Measurements from ENCODE around the gene GPR17. TPM values are rescaled to one million over a fixed set of nuclear protein-coding genes. Genes with fewer than 3 reads are reported as not detected.

GPR17 gene
- total RNA-seq, 2 donors from 2014 or later: 0.16 to 0.20 TPM

DNA sequence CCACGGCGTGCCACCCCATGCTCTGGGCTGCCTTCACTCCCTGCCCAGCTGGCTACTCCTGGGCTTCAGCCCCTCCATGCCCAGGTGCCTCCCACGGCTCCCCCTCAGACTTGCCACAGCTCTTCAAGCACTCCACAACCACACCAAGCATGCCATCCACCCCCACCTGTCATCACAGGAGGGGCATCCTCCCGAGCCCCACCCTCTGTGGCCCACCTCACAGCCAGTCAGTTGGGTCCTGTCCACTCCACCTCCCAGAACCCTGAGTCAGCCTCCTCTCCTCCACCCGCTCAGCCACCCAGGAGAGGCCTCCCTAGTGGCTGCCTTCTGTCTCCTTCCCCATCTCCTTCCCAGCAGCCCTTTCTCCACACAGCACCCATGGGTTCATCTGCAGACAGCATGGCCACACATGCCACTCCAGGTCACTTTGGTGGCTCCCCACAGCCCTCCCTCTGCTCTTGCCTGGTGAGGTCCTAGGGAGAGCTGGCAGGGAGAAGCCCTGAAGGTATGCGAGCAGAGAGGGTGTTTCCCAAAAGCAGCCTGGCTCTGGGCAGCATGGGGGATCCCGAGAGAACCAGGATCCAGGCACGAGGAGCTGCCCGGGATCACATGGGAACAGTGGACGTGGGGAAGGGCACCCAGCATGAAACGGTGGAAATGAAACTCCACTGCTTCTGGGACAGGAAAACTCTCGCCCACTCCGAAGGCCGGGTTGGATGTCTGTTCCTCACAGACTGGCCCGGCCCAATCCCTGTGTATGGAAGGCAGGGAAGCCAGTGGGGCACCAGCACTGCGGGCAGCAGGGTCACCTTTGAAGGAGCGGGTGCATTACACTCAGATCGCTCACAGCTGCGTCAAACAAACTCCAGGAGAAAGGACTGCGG is 26.6 kb downstream of the GPR17 start:
- DNase-seq: no peak
- TF ChIP-seq, protein P1, sequence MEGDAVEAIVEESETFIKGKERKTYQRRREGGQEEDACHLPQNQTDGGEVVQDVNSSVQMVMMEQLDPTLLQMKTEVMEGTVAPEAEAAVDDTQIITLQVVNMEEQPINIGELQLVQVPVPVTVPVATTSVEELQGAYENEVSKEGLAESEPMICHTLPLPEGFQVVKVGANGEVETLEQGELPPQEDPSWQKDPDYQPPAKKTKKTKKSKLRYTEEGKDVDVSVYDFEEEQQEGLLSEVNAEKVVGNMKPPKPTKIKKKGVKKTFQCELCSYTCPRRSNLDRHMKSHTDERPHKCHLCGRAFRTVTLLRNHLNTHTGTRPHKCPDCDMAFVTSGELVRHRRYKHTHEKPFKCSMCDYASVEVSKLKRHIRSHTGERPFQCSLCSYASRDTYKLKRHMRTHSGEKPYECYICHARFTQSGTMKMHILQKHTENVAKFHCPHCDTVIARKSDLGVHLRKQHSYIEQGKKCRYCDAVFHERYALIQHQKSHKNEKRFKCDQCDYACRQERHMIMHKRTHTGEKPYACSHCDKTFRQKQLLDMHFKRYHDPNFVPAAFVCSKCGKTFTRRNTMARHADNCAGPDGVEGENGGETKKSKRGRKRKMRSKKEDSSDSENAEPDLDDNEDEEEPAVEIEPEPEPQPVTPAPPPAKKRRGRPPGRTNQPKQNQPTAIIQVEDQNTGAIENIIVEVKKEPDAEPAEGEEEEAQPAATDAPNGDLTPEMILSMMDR (IDR thresholded peaks at IDR 0.05): no peak
- intact Hi-C loops (cut with DNase I): no loop called here
- Histone ChIP-seq H3K9ac (ENCODE audit: low read depth in 2 of 2, low read length in 2 of 2) (peak overlapping the region; percentile 24 to 58), H3K27ac (no peak overlapping the region), H3K4me3 (peak overlapping the region; percentile 54), H3K27me3 (peaks cover 30% of the 10 kb centered on the region), H3K4me1 (no peaks in the 10 kb centered on the region), H3K36me3 (no peaks in the 10 kb centered on the region), H3K9me3 (no peaks in the 10 kb centered on the region)

DNA sequence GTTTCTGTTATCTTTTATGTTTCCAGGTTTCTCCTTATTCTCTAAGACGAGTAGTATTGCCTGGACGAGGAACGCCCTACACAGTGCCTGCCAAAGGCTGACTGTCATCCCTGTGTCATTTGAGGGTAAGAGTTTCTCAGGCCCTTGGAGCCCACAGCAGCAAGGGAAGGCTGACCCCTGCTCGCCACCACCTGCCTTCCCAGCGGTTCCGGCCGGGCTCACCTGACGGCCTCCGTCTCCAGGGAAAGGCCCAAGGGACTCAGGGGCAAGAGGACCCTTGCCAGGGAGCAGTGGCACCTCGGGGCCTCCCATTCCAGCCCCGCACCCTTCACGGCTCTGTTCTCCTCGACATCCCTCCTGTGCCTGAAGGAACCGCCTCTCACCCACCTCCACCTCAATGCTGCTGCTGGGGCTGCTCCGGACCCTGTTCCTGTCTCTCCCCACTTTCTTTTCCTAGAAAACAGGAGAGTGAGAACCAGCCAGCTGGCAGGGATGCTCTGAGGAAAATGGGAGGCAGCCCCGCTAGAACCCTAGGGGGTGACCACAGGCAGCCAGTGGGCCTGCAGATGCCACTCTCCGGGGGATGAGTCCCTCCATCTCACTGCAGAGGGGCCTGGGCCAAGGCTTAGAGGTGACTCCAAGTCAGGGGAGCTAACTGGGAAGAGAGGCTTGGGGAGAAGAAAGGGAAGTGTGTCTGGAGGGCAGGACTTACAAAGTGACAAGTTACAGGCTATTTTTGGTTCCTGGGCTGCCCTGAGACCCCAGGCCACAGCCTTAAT is 27.5 kb downstream of the GPR17 start:
- DNase-seq: no peak
- TF ChIP-seq, protein P1 (IDR thresholded peaks at IDR 0.05): no peak
- Histone ChIP-seq H3K27ac (peak overlapping the region; percentile 61), H3K4me1 (no peaks in the 10 kb centered on the region), H3K9ac (ENCODE audit: low read depth in 2 of 2, low read length in 2 of 2) (peak overlapping the region; percentile 58 to 73), H3K27me3 (peaks cover 30% of the 10 kb centered on the region), H3K4me3 (peak overlapping the region; percentile 54), H3K36me3 (no peaks in the 10 kb centered on the region), H3K9me3 (no peaks in the 10 kb centered on the region)
- intact Hi-C loops (cut with DNase I): no loop called here

DNA sequence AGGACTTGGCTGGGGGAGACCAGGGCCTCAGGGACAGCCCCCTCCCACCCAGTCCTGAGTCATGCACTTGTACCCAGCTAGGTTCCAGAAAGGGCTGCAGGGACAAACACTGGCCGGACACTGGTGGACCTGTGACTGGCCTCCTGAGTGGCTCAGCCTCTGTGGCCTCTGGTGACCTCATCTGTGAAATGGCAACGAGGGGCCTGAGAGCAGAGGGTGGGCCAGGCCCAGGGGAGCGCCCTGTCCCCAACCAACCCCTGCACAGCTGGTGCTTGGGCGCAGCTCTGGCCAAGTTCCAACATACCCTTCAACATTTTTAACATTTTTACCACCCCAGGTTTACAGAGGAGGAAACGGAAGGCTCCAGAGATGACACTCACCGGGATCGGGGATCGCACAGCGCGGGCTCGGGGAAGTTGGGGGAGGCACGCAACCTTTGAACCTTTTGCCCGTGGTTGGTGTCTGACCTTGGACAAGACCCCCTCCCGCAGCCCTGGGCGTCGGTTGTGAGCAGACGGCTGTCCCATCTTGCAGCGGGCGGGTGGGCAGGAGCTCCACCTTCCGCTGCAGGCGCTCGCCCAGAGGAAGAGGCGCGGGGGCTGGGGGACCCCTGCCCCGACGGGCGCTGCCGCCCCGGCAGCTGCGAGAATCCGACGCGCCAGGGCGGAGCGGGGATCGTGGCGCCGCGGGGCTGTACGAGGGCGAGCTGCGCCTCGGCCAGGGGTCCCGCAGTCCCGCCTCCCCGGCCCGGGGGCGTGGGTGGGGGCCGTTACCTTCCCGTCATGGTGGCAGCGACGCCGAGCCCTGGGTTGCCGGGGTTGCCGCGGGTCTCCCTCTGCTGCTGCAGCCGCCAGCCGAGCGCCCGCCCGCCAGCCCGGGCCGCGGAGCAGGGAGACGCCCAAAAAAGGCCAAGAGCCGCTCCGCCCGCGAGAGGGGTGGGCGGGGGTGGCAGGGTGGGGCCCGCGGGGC is 28.6 kb downstream of the GPR17 start:
- intact Hi-C loops (cut with DNase I): no loop called here
- peak overlapping the region; percentile 58 to 73 for H3K9ac ChIP-seq (ENCODE audit: low read depth in 2 of 2, low read length in 2 of 2)
- no peaks in the 10 kb centered on the region for H3K36me3 ChIP-seq
- H3K27me3 ChIP-seq: peaks cover 30% of the 10 kb centered on the region
- TF ChIP-seq, protein P1 (IDR thresholded peaks at IDR 0.05): no peak
- DNase-seq: no peak
- peak overlapping the region; percentile 54 for H3K4me3 ChIP-seq
- no peaks in the 10 kb centered on the region for H3K4me1 ChIP-seq
- H3K27ac ChIP-seq: peak overlapping the region; percentile 61
- no peaks in the 10 kb centered on the region for H3K9me3 ChIP-seq

DNA sequence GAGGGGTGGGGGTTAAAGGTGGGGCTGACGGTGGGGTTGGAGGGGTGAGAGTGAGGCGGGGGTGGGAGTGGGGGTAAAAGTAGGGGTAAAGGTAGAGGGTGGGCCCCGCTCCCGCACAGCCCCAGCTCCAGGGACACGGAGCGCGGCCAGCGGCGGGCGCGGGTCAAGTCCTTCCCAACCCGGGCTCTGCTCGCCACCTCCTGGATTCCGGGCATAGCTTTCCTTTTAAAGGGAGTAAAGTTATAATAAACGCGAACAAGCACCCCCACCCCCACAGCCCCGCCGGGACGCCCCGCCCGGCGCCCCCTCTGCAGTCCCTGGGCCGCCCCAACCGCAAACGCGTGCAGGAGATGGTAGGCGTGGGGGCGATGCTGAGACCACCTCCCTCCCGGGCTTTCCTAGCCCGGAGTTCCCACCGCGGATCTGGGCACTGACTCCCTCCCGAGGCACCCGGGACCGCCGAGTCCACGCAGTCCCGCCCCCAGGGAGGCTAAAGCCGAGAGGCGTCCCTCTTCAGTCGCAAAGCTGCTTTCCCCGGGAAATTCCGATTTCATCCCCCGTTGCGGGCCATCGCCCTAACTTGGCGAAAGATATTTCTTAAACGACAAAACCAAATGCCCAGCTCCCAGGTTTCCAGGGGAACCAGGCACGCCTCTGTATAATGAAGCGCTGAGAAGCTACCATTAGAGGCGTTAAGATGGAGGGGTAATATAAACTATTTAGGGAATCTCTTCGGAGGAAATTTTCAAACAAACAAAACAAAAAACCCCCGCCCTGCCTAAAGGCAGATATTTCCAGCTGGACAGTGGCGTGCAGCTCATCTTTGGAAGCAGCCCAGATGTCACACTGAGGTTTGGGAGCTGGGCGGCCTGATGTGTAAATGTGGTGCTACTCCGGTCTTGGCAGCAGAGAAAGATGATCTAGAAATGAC is 29.6 kb downstream of the GPR17 start, which contains the start of gene LIMS2:
TSS of gene LIMS2 (minus strand) at position 200 of the 931 bp plus-strand sequence. CDS start 506 bp downstream, outside the sequence.
- TF ChIP-seq, protein P1 (IDR thresholded peaks at IDR 0.05): no peak
- intact Hi-C loops (cut with DNase I): no loop called here
- Histone ChIP-seq H3K4me1 (no peaks in the 10 kb centered on the region), H3K36me3 (no peaks in the 10 kb centered on the region), H3K9ac (ENCODE audit: low read depth in 2 of 2, low read length in 2 of 2) (peak within 1 kb of the TSS; percentile 58 to 73), H3K9me3 (no peaks in the 10 kb centered on the region), H3K27me3 (peaks cover 30% of the 10 kb centered on the region), H3K27ac (peak within 1 kb of the TSS; percentile 61), H3K4me3 (peak within 1 kb of the TSS; percentile 54)
- DNase-seq: no peak

Measured in colonic mucosa (tissue), 4 donors.